Activated CD4-positive, alpha-beta memory T cell treated with anti-CD3 and anti-CD28 coated beads, Interleukin-2, amount 10 ng/mL, durations not matched to agents 7 days and 5 days (primary cell): ENCODE results near the gene USP5. TPM values are rescaled to one million over a fixed set of nuclear protein-coding genes. Genes with fewer than 3 reads are reported as not detected.

Source experiments
- CTCF ChIA-PET: fragments of 350-600 bp; sonication (Branson Sonifier 250); formaldehyde crosslinking; loops from one replicate; lab custom pipeline; 2021; ENCODE audit warnings: antibody characterized with exemption, inconsistent platforms; lab: Charles Lee
- POLR2A ChIA-PET: fragments of 350-600 bp; sonication (Branson Sonifier 250); formaldehyde crosslinking; loops from one replicate; lab custom pipeline; 2021; ENCODE audit warnings: antibody characterized with exemption; lab: Charles Lee
- DNase-seq: peaks from one replicate; pipeline ENCODE4 v3.0.0-alpha.2; 2020
- H3K27ac Mint-ChIP-seq: one replicate; pipeline ENCODE4 v1.8.0; 2021; ENCODE audit warnings: mild to moderate bottlenecking, mixed read lengths
- H3K27me3 Mint-ChIP-seq: one replicate; pipeline ENCODE4 v1.8.0; 2021; ENCODE audit warnings: mixed read lengths
- H3K36me3 Mint-ChIP-seq: one replicate; pipeline ENCODE4 v1.8.0; 2021; ENCODE audit warnings: low read depth, mixed read lengths
- H3K4me1 Mint-ChIP-seq: one replicate; pipeline ENCODE4 v1.8.0; 2021; ENCODE audit warnings: mixed read lengths
- H3K4me3 Mint-ChIP-seq: one replicate; pipeline ENCODE4 v1.8.0; 2021; ENCODE audit warnings: mild to moderate bottlenecking, mixed read lengths
- H3K9me3 Mint-ChIP-seq: one replicate; pipeline ENCODE4 v1.8.0; 2021; ENCODE audit warnings: mixed read lengths
- total RNA-seq, 2 experiments: library from RNA; stranded (reverse); gene quantifications; one replicate each; pipeline ENCODE4 v1.2.3, GENCODE V29; 2021

The USP5 gene
- total RNA-seq, 2 experiments from 2014 or later: 91.4 to 109 TPM

DNA sequence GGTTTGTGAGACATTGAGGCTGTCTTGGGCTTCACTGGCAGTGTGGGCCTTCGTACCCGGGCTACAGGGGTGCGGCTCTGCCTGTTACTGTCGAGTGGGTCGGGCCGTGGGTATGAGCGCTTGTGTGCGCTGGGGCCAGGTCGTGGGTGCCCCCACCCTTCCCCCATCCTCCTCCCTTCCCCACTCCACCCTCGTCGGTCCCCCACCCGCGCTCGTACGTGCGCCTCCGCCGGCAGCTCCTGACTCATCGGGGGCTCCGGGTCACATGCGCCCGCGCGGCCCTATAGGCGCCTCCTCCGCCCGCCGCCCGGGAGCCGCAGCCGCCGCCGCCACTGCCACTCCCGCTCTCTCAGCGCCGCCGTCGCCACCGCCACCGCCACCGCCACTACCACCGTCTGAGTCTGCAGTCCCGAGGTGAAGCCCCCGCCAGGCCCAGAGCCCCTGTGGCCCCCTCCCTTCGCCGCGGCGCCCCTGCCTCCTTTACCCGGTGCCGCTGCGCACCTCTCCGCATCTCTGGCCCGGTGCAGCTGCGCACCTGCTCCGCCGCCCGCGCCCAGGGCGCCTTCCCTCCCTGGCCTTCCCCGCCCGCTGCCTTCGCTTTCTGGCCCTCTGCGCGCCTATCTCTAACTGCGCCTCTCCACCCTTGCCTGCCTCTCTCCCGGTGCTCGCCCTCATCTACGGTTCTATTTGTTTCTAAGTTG is 62.4 kb downstream of the USP5 start, which contains the start of gene ENO2:
Gene ENO2 (plus strand): TSS at position 335 of the 701 bp plus-strand sequence. CDS start 1,253 bp downstream, outside the sequence.
- H3K36me3 Mint-ChIP-seq: peaks cover 36% of the 10 kb centered on the region
- peak within 1 kb of the TSS; percentile 90 for H3K4me3 Mint-ChIP-seq
- CTCF ChIA-PET: interaction anchor here (0.8 to 3.4 kb wide), 7 partner anchors 10 to 63 kb away, joined by 3 to 20 read pairs (median 4); partner anchors contain the start of genes CDCA3 and SPSB2
- H3K4me1 Mint-ChIP-seq: peaks cover 50% of the 10 kb centered on the region
- no peaks in the 10 kb centered on the region for H3K27me3 Mint-ChIP-seq
- H3K27ac Mint-ChIP-seq: peak within 1 kb of the TSS; percentile 80
- POLR2A ChIA-PET: interaction anchor here (0.7 to 4.5 kb wide), 16 partner anchors 8 to 194 kb away, joined by 3 to 33 read pairs (median 4); partner anchors contain the start of genes C12orf57, LRRC23, RNU7-1 and SPSB2
- H3K9me3 Mint-ChIP-seq: no peaks in the 10 kb centered on the region
- peak; percentile 86 for DNase-seq

DNA sequence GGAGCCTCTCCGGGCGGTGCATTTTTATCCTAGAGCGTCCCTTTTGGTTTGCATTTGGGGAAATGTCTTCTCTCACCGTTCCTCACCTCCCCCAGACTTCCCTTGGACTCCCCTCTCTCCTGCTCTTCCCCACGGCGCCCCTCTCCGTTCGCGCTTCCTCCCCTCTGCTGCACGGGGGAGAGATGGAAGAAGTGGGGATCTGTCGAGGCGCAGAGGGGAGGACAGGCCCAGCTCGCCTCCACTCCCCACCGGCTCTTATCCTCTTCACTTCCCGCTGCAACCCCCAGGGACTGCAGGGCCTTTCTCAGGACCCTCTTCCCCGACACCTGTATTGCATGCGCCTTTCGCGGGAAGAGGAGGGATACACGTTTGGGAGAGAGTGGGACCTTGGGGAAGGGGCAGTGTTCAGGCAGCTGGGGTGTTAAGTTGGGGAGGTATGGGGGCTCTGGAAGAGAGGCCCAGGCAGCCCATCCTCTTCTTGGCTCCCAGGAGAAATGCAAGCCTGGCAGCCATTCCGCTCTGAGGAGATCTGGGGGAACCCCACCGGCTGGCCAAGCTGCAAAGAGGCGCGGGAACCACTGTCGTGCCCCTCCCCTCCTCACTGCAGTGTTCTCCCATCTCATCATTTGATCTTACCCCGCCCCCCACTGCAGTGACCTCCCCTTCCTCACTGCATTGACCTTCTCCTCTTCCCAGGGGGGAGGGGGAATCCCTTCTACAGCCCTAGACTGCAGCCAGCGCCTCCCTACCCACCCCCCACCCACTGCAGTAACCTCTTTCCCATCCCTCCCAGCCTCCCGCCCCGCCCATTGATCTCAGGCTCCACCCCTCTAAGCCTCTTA is 63.2 kb downstream of the USP5 start:
- DNase-seq: no peak
- CTCF ChIA-PET: interaction anchor here (0.9 to 3.4 kb wide), 4 partner anchors 9 to 42 kb away, joined by 4 to 20 read pairs (median 8); partner anchors contain the start of gene SPSB2
- Mint-ChIP-seq H3K27me3 (no peaks in the 10 kb centered on the region), H3K9me3 (no peaks in the 10 kb centered on the region), H3K4me3 (peak overlapping the region; percentile 90), H3K36me3 (peaks cover 43% of the 10 kb centered on the region), H3K27ac (peak overlapping the region; percentile 80), H3K4me1 (peaks cover 58% of the 10 kb centered on the region)
- POLR2A ChIA-PET: interaction anchor here (1.0 to 4.5 kb wide), 15 partner anchors 9 to 47 kb away, joined by 3 to 33 read pairs (median 4); partner anchors contain the start of genes C12orf57, LRRC23, RNU7-1 and SPSB2

DNA sequence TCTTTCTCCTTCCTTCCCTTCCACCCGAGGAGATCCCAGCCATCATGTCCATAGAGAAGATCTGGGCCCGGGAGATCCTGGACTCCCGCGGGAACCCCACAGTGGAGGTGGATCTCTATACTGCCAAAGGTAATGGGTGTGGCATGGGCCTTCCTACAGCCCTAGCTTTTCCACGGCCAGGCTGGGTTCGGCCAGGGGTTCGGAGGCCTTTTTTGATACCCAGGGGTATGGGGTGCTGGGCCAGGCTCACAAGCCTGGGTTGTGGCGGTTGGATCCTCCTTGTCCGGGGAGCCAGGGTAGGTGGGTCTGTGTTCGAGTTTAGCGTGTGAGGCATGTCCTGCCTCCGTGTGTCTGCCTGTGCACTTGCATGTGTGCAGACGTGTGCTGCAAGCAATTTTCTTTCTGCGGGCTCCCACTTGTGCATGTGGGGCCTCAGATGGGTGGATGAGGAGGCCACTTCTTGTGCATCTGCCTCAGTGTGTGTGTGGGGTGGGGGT is 63.9 kb downstream of the USP5 start:
- Mint-ChIP-seq H3K27ac (no peak overlapping the region), H3K4me3 (peak overlapping the region; percentile 90), H3K9me3 (no peaks in the 10 kb centered on the region), H3K27me3 (no peaks in the 10 kb centered on the region), H3K36me3 (peaks cover 44% of the 10 kb centered on the region), H3K4me1 (peaks cover 58% of the 10 kb centered on the region)
- no peak for DNase-seq
- ChIA-PET POLR2A (interaction anchor here (1.0 to 4.5 kb wide), 7 partner anchors 11 to 47 kb away, joined by 3 to 33 read pairs (median 4); partner anchors contain the start of genes C12orf57, LRRC23, RNU7-1 and SPSB2), CTCF (interaction anchor here (1.0 to 3.4 kb wide), 2 partner anchors 9 to 22 kb away, joined by 4 to 20 read pairs; no protein-coding TSS in a partner anchor)

Other genes with a start within 250 kb of the USP5 start
- gene CHD4, start 244.8 kb upstream of the USP5 start, total RNA-seq: 100 to 1,000 TPM; 223 to 234 TPM
- gene LPAR5, start 216.2 kb upstream of the USP5 start, total RNA-seq: 1 to 10 TPM; 7.8 to 8.0 TPM
- 1 to 10 TPM; 1.8 TPM for gene ACRBP, start 204.7 kb upstream of the USP5 start, total RNA-seq
- 10 to 100 TPM; 32.2 to 33.8 TPM for gene ING4, start 189.0 kb upstream of the USP5 start, total RNA-seq
- gene ZNF384, start 162.8 kb upstream of the USP5 start, total RNA-seq: 10 to 100 TPM; 69.5 to 78.1 TPM
- not detected for gene PIANP, start 151.3 kb upstream of the USP5 start, total RNA-seq
- gene COPS7A, start 128.1 kb upstream of the USP5 start, total RNA-seq: 10 to 100 TPM; 28.4 to 29.0 TPM
- 100 to 1,000 TPM; 101 to 108 TPM for gene MLF2, start 99.0 kb upstream of the USP5 start, total RNA-seq
- gene PTMS, start 85.8 kb upstream of the USP5 start, total RNA-seq: 10 to 100 TPM; 47.0 to 49.6 TPM
- gene LAG3, start 79.6 kb upstream of the USP5 start, total RNA-seq: 10 to 100 TPM; 91.9 TPM
- gene CD4, start 62.6 kb upstream of the USP5 start, total RNA-seq: 100 to 1,000 TPM; 324 to 327 TPM
- not detected for gene GPR162, start 30.3 kb upstream of the USP5 start, total RNA-seq
- gene P3H3, start 23.7 kb upstream of the USP5 start, total RNA-seq: under 1 TPM; 0.18 to 0.68 TPM
- gene GNB3, start 11.2 kb upstream of the USP5 start, total RNA-seq: not detected
- gene CDCA3, start 864 bp upstream of the USP5 start, total RNA-seq: 100 to 1,000 TPM in 1 of 2 experiments, 10 to 100 TPM in 1; 96.5 to 101 TPM
- gene TPI1, start 15.4 kb downstream of the USP5 start, total RNA-seq: 1,000 to 10,000 TPM; 1,228 to 1,253 TPM
- 10 to 100 TPM; 11.1 to 11.2 TPM for gene SPSB2, start 21.2 kb downstream of the USP5 start, total RNA-seq
- gene LRRC23, start 52.7 kb downstream of the USP5 start, total RNA-seq: 1 to 10 TPM; 5.7 to 6.1 TPM
- gene ENO2, start 62.4 kb downstream of the USP5 start, total RNA-seq: 100 to 1,000 TPM; 206 to 207 TPM
- 10 to 100 TPM; 33.9 to 34.6 TPM for gene ATN1, start 75.8 kb downstream of the USP5 start, total RNA-seq
- gene RNU7-1, start 91.7 kb downstream of the USP5 start, total RNA-seq: not detected
- gene C12orf57, start 91.9 kb downstream of the USP5 start, total RNA-seq: 100 to 1,000 TPM; 141 TPM
- gene PTPN6, start 99.2 kb downstream of the USP5 start, total RNA-seq: 100 to 1,000 TPM; 295 to 299 TPM
- gene PHB2, start 118.5 kb downstream of the USP5 start, total RNA-seq: 100 to 1,000 TPM; 194 to 196 TPM
- 10 to 100 TPM; 39.4 to 50.2 TPM for gene EMG1, start 118.8 kb downstream of the USP5 start, total RNA-seq
- 10 to 100 TPM; 34.6 to 37.0 TPM for gene LPCAT3, start 166.3 kb downstream of the USP5 start, total RNA-seq
- 1 to 10 TPM; 1.7 TPM for gene C1S, start 208.6 kb downstream of the USP5 start, total RNA-seq
- gene C1R, start 240.3 kb downstream of the USP5 start, total RNA-seq: 1 to 10 TPM; 2.7 to 3.8 TPM